ENCODE measurements around the gene NAPA. TPM values are rescaled to one million over a fixed set of nuclear protein-coding genes. Genes with fewer than 3 reads are reported as not detected.

NAPA gene
- total RNA-seq, 1 donor from 2014 or later = 26.8 TPM

DNA sequence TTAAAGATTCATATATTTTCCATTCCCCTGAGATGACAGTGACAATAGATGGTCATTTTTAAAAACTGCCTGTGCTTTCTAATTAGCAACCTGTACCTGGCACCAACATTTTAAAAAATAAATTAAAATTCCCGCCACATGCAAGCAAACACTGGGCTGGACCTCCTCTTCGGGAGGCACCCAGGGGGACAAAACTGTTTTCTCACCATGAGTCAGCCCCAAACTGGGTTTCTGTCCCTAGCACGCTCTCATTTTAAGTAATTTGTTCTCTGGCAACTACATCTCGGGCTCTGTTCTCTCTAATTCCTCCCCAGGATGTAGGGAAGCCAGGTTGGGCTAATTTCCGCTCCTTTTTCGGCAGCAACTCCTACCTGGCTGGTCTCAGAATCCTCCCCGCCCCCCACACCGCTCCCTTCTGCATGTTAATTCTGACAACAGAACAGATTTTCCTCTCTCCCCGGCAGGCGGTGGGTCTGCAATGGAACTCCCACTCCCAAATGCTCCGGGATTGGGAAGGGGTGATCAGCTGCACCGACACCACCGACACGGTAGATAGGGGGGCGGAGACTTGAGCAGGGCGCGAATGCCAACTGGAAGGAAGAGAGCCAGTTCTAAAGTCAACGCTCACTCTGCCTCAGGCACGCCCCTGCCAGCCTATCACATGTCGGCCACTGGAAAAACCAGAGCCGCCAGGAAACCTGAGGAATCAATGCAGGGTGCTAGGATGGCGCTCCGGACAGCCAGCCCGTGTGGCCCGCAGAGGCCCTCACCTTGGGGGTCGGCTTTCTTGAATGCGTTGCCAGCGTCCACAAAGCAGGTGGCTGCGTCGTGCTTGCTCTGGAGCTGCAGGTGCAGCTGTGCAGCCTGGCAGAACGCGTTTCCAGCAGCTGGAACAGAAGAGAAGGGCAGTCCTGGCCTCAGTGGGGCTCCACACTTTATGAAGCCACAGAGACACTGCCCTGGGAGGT is 14.7 kb downstream of the NAPA start:
- DNase-seq = no peak

DNA sequence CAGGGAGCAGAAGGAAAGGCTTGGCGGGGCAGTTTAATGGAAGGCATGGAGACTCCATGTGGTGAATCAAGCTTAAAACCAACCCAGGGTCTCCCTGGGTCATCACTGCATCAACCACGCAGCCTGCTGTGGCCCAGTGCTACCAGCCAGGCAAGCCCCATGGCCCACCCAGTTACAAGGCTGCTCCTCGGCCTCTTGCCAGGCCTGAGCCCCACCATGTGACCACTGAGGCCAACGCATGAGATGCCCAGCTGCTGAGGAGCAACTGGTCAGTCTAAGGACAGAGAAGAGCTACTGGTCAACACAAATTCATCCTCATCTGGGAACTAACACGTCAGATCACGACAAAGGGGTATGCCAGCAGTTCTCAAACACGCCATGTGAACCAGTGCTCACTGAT is 15.5 kb downstream of the NAPA start:
- DNase-seq = no peak

DNA sequence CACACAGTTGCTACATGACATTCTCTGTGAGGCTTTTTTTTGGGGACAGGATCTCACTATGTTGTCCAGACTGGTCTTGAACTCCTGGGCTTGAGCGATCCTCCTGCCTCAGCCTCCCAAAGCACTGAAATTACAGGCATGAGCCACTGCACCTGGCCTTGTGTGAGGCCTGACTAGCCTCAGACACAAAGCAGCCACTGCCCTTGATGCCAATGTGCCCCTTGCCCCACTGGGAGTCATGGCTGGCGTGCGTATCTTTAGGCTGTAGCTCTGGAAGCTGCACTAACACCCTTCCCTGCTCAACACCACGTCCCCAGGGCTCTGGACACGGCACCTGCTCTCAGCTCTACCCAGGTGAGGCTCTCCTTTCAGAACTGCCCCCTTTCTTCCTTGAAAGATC is 16.3 kb downstream of the NAPA start:
- DNase-seq = no peak

DNA sequence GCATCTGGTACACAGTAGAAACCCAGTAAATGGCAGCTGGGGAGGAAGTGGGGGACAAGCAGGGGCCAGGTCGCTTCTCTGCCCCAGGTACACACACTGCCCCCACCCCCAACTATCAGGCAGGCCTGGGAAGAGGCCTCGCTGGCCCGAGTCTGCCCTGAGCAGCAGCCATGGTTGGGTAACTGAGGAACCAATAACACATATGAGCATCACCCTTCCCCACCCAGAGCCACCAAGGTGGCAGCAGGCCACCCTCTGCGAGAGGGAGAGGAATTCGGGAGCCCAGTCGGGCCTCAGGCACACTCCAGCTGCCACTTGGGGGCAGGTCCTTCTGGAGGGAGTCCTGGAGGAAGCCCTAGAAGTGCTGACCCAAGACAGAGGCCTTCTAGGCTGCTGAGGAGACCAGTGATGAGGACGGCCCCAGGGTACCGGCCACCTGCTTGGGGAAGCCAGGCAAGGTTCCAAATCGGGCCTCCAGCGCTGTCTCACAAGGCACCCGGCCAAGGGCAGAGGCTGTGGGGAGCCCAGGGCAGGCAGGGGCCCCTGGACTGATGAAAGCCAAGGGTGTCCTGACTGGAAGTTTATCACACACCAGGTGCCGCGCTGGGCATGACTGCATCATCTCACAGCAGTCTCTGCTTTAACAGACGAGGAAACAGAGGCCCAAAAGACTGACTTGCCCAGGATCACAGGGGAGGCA is 16.9 kb downstream of the NAPA start:
- no peak for DNase-seq

DNA sequence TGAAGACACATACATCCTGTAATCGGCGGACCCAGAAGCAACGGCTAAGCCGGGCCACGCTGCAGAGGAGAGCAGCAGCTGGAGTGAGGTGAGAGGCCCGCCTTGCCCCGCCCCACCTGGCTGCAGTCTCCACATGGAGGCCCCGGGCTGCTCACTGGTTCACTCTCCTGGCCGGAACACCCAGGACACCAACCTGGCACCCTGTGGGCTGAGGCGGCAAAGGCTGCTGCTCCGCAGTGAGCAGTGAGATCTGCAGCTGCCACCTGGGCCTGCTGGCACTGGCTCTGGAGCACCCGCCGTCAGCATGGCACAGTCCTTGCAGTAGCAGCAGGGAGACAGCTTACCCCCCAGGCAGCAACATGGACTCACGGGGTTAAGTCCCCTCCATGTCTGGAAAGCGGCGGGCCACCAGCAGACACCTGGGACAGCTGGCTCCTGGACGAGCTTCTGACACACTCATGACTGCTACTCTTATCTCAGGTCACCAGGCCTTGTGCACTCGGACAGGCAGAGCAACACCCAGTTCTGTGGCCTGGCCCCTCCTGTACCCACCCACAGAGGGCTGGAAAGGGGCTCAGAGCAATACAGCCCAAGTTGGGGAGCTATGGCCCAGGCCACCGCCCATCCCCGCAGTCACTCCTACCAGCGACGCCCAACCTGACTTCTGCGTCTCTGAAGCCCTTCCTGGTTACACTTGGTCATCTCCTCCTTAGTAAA is 17.7 kb downstream of the NAPA start:
- DNase-seq = peak; percentile 18

DNA sequence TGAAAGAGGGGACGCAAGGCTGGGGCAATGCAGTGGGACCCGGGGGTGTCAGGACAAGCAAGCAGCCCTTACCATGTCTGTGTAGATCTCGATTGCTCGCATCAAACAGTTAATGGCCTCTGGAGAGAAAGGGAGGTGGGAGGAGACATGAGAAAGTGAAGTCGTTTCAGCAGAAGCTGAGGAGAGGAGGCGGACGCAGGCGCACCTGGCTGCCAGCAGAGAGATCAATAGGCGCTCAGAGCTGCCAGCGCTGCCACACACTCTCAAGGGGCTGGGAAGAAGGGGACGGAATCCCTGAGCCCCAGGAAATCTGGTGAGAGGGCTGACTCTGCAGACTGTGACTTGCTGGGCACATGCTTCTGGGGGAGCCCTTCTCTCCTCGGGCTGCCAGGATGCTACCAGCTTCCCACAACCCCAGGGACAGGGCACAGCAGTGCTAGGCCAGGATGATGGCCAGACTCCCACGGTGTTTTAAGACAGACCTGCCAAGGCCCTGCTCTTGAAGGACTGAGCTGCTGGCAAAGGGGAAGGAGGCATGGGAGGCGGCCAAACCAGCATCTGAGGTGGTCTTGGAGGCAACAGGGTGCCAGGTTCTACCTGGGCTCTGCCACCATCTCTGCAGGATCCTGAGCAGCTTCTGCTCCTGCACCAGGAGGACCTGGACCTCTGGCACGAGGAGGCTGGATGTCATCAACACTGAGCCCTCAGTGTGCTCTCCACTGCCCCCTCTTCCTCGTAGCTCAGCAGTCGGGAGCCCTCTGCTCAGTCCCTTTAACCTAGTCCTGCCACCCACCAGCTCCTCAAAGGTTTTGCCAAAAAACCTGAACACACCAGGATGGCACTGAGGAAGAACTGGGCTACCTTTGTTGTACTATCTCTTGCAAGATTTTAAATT is 19.1 kb downstream of the NAPA start:
- no peak for DNase-seq

DNA sequence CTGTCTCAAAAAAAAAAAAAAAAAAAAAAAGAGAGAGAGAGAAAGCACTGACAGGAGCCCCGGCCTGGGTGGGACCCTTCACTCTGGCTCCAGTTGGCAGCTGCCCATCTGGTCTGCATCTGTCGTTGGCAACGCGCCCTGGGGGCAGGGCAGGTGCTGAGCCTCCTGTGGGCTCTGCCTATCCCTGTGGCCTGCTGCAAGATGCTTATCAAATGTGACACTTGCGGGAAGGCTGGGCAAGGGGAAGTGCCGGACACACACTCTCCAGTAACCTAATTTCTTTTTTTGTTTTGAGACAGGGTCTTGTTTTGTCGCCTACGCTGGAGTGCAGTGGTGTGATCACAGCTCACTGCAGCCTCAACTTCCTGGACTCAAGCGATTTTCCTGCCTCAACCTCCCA is 20.1 kb downstream of the NAPA start:
- DNase-seq = no peak

DNA sequence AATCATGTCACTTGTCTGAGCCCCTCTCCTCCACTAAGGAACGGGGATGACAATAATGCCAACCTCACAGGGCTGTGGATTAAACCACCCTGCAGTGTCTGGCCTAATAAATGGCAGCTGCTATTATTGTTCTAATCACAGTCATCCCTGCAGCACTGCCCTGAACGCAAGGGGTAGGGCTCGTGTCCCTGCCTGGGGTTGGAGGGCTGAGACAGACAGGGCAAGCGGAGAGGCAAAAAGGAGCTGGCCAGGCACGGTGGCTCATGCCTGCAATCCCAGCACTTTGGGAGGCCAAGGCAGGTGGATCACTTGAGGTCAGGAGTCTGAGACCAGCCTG is 20.7 kb downstream of the NAPA start:
- DNase-seq = no peak

DNA sequence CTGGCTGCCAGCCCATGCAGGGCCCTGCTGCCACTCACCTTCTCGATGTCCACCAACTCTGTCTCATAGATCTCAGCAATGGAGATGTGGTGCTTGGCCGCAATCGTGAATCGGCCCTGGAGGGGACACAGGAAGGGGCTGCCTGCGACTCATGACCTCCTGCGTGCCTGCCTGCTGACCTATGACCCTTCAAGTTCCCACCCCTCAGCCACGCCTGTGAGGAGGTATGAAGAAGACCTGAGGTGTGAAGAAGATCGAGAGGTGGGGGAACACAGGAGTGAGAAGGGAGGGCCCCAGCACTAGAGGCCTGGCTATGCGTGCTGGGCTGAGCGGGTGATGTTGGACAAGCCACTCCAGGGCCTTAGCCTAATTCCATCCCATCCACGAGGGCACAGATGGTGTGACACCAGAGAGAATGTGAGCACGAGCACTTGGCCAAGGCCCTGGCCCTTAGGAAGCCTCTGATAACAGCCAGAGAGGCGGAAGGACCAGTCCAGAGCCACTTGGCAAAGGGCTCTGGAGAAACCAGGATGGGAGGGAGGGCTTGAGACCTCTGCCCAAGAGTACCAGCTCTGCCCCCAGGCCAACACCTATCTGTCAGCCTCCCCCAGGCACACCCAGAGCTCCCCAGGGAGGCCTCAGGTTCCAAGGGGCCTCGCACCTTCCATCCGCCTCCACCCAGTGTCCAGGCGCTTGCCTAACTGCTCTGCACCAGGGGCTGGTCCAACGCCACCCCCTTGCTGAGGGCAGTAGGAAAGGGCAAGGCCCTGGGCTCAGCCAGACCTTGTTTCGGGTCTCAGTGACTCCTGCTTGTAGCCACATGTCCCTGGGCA is 21.3 kb downstream of the NAPA start:
- DNase-seq = no peak

DNA sequence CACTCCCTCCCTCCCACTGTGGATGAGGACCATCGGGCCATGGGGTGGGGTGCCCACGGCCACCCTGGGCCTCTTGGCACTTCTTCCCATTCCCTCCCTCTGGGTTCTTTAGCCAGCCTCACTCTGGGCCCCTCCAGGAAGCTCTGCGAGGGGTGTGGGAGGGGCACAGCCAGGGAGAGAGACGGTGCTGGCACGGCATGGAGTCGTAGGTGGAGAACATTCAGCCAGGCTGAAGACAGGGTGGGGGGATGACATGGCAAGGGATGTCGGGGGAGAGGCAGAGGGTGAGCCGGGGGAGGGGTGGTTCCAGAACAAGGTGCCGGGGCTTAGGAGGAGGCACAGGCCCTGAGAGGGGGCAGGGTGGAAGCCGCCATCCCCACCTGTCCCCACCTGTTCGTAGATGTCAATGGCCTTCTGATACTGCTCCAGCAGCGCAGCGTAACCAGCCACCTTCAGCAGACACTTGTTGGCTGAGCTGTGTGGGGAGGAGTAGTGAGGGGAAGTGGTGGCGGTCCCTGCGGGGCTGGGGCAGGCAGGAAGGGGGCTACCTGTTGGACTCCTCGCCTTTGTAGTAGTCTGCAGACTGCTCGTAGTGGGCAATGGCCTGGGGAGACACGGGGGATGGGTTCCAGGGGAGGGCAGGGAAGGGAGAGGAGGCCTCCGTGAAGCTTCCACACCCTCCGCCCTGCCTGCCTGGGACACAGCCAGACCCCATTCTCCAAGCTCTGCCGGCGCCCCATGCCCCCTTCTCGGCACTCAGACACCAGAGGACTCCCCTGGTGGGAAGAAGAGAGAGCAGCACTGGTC is 22.1 kb downstream of the NAPA start:
- peak; percentile 24 for DNase-seq

DNA sequence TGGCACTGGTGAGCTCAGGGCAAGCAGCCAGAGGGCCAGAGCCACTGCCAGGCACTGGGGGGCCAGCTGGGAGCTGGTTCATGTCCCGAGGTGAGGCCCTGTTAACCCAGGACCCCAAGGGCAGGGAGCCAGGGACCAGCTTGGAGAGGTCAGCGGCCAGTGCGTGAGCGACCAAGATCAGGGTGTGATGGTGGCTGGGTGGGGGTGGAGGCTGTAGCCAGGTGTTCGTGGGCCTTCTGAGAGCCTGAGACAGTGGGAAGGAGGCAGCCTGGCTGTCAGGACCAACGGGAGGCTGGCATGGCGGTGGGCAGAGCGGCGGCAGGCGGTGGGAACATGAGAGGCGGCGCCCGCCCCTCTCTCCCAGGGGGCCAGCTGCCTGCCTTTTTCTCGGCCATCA is 22.7 kb downstream of the NAPA start:
- no peak for DNase-seq

DNA sequence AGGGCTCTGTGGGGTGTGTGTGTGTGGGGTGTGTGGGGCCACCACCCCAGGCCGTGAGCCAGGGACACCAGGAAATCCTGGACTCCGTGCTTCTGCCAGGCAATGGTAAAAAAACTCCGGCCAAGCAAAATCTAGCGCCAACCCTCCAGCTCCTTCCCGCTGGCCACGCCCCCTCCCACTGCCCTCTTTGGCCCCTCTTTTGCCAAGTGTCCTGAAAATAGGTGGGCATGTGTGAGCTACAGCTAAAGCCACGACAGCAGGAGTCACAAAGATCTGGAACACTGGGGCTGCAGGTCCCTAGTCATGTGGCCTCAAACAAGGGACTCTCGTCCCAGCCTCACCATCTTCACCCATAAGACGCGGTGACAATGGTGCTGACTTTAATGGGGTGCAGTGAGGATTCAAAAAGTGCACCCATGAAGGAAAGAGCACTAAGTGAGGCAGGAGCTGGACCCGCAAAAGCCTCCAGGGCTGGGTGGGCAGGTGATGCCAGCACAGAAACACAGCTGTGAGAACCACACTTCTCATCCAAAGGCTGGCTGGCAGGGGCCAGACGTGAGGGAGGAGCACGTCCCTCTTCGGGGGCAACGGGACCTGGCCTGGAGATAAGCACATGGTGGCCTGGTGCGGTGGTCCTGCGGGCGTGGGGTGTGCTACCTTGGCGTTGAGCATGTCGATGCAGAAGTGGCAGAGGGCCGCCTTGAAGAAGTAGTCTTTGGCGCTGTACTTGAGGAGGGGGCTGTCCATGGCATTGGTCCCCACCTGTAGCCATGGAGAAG is 23.3 kb downstream of the NAPA start:
- DNase-seq = no peak

DNA sequence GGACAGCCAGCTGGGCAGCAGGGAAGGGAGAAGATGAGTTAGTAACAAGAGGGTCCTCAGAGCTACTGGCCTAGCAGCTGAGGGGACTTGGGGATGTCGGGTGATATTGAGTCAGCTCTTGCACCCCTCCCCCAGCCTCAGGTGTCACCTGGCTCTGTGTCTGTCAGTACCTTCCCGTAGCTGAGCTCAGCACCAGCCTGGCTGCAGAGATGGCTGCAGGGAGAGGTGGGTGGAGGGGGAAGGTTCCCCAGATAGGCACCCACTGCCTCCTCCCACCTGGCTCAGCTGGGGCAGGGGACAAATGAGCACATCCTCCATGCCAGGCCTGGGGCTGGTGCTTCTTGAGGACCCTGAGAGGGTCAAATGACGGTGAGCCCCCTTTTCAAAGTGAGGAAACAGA is 24.0 kb downstream of the NAPA start:
- no peak for DNase-seq

DNA sequence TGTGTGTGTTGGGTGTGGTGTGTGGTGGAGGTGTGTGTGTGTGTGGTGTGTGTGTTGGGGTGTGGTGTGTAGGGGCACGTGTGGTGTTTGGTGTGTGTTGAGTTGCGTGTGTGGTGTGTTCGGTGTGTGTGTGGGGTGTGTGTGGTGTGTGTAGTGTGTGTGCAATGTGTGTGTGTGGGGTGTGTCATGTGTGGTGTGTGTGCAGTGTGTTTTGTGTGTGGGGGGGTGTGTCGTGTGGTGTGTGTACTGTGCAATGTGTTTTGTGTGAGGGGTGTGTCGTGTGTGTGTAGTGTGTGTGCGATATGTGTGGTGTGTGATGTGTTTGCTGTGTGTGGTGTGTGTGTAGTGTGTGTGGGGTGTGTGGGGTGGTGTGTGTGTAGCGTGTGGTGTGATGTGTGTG is 24.8 kb downstream of the NAPA start:
- DNase-seq = no peak

DNA sequence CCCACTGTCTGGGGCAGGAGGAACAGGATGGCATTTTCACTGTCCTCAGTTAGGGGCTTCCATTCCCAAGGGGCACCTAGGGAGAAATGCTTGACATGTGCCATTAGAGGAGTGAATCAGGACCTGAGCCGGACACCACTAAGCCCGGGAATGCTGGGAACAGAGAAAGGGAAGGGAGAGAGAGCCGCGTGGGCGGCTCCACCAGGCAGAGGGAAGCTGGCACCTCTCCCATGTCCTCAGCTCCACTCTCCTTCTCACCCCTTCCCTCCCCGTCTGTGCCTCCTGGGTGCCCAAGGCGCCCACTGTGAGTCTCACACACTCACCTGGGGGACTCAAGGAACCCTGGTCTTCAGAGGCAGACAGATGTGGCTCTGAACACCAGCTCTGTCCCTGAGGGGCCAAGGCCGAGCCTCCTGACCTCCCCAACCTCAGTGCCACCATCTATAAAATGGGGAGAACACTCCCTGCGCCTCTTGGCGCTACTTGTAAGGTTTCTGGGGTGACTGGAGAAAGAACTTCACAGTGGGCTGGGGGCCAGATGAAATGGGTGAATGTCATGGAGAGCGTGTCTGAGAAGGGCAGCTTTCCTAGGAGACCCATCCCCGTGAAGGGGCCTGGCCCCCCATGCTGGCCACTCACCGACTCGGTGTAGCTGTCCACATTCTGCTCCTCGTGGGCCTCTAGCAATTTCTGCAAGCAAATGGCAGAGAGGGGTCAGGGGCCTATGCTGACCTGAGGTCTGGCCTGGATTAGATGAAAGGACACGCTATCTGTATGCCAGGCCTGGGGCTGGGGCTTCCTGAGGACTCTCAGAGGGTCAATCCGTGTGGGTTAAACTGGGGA is 25.6 kb downstream of the NAPA start:
- DNase-seq = no peak

DNA sequence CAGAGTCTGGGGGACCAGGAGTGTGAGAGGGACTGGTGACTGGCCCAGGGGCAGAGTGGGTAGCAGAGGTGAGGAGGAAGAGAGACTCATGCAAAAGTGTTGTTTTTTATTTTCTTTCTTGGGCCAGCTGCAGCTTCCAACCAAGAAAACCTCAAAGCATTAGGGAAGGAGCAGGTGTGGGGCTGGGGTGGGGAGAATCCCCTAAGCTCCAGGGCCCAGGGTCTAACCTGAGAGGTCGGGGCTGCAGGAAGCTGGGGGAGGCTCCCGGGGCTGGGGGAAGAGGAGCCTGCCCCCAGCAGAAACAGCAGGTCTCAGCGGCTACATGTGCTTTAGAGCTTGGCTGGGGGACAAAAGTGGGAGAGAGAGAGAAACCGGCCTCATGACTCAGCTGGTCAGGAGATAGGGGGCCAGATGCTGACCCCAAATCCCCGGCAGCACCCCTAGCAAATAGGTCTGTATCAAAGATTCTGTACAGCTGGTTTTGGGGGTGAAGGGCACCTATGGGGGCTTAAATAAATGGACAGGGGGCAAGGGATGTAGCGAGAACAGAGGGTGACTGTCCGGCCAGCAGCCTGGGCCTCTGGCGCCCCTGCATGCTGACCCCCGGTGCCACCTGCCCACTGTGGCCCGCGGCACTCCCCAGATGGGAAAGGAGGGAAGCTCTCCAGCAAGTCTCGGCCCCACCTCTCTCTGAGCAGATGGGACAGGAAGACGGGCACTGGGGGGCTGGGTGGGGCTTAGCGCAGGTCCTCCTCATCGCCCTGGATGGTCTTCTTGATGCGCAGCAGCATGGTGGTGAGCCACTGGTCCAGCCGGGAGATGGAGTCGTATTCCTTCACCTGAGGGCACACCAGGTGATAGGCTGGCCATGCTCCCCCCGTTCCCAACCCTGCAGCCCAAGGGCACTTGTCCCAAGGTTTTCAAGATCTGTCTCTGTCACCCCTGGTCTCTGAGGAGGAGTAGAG is 27.0 kb downstream of the NAPA start:
- DNase-seq = no peak

DNA sequence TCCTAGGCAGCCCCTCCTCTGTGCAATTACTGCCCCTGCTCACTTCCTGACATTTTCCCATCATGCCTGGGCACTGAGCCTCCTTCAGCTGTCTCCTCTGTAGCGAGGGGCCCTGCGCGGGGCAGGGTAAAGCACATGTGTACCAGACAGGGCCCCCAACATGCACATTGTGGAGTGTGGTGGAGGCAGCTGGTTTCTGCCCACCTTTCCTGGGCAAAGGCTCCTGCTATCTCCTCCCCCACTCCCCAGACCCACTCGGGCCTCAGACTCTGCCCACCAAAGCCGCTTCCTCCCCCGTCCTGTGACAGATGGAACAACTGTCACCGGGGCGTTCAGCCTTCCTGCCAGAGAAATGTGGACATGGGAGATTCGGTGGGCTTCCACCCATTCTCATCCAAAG is 28.0 kb downstream of the NAPA start:
- DNase-seq = no peak

Measured in occipital lobe (tissue), 2 donors.